ENCODE data around the gene CHD6.
"Not testable (repeated sequence)": the region's sequence is repeated elsewhere in the genome, so short reads cannot be mapped to it uniquely, and the experiment has no call there.

The CHD6 gene

DNA sequence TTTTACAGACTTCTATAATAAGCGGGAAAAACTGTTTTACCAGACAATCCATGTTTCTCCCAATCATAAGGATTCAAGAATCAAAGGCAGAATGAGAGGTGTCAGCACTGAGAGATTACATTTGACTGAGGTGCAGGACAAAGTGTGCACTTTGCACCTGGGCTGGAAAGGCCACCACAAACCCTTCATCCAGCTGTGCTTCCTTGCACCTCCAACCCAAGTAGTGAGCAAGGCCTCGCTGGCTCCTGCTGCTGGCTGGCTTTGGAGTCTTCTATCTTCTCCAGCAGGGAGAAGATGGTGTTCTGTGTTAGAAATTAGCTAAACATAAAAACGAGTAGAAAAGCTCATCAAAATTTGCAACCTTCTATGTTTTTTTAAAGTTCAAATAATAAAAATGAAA lies 77.7 kb downstream of the CHD6 start:
- DNase-seq (ENCODE audit: low read depth, low spot score): no peak

DNA sequence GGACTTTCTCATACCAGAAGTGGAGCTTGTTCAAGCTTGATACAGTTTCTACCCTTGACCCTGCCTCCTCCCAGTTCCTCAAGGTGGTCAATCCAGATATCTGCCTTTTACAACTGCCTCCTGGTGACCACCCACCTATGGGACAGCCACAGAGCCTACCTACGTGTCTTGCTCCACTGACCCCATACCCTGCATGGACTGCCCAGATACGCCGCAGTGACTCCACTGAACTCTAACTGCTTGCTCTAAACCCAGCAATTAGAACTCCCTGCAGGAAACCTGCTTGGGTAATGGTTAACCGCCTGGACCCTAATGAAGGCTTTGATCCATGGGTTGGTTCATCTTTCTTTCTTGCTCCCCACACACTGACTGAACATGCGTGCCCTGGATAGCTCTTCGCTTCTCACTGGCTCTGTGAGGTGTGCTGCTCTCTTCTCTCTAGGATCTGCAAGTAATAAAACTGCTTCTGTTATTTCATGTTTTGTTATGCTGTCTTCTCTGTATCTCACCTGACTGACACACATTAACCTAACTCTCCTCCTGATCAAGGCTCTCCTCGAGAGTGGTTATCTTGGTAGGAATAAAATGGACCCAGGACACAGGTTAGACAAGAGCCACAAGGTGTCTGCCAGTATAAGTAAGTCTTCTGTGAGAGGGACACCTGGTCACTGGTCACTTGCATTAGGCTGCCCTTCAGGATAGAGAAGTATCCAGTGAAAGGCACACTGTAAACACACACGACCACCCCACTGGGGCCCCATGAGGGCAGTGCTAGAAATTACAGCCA lies 79.2 kb downstream of the CHD6 start:
- no peak for DNase-seq (ENCODE audit: low read depth, low spot score)

DNA sequence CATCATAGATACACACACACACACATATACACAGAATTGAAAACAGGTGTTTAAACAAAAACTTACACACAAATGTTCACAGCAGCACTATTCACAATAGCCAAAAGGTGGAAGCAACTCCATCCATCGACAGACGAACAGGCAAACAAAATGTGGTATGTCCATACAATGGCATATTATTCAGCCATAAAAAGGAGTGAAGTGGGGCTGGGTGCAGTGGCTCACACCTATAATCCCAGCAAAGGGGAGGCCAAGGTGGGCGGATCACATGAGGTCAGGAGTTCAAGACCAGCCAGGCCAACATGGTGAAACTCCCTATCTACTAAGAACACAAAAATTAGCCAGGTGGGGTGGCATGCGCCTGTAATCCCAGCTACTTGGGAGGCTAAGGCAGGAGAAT lies 80.3 kb downstream of the CHD6 start:
- no peak for DNase-seq (ENCODE audit: low read depth, low spot score)

DNA sequence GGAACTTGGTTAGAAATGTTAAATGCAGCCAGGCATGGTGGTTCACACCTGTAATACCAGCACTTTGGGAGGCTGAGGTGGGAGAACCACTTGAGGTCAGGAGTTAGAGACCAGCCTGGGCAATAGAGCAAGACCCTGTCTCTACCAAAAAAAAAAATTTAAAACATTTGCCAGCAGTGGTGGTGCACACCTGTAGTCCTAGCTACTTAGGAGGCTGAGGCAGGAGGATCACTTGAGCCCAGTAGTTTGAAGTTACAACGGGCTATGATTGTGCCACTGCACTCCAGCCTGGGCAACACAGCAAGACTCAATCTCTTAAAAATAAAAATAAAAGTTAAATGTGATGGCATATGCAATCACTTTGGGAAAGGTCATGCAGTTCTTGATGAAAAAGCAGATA lies 82.6 kb downstream of the CHD6 start:
- not testable (repeated sequence) for DNase-seq (ENCODE audit: low read depth, low spot score)

DNA sequence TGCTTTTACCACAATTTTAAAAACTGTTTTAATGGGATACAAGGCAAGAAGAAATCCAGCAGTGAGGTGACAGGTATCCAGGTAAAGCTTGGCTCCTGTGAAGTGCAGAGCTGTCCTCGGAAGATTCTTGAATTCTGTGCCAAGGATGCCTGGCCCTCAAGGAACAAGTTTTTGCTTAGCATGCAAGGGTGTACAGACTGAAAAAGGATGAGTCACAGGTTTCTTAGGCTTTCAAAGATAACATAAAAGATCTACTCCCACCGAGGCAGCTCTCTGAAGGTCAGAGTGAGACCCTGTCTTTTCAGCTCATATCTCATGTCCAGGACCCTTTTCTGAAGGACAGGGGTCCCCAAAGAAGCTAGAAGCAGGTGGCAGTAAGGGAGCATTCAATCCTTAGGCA lies 83.3 kb downstream of the CHD6 start:
- no peak for DNase-seq (ENCODE audit: low read depth, low spot score)

DNA sequence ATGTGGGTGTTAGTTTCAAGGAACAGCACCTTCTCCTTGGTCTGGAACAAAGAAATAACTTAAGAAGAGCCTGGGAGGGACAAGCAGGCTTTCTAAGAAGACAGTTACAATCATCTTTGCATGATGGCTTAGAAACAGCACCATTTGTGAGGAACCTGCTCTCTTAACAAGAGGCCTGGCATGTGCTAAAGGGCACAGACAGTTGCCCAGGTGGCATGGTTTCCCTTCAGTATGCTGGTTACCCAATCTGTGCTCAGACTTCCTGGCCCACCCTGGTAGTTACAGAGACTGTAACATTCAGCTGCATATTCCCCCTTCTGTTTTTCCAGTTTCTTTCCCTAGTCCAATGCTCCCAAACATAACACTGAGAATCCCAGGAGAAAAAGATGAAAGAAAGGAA lies 84.0 kb downstream of the CHD6 start:
- DNase-seq (ENCODE audit: low read depth, low spot score): no peak

DNA sequence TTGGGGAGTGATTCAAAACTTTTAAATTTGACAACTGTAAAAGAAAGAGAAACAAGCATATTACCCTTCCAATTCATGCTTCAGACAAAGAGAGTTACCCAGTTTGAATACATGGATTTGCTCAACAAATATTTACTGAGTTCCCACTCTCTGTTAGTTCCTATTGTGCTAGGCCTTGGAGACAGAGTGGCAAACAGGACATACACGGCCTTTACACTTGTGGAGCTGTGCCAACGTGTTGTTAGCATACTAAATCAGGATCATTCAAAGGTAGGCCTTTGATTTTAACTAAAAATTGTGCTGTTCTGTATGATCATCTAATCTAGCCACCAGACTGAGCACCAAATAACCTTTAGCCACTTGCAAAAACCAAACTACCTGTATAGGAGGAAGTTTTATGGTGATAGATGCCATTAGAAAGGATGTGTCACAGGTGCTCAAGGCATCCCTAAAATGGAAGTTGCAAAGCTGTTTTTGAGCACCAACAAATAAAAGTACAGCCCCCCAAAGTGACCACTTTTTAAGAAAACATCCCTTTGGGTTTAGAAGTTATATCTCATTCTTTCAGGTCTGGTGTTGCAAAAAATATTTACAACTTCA lies 84.5 kb downstream of the CHD6 start:
- DNase-seq (ENCODE audit: low read depth, low spot score): no peak

DNA sequence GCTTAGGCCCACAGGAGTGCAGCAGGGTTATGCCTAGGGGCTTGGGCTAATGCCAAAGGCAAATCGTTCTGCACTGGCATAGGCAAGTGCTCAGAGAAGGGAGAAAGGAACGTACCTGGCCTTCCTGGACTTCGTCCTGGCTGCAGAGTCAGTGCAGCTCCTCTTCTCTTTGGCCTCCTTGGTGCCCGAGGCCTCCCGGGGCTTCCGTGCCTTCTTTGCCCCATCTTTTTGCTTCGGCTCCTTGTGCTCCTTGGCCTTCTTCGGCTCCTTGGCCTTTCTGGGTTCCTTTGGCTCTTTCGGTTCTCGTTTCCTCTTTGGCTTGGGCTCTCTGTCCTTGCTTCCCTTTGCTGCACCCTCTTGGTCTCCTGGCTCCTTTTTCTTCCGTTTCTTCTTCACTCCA lies 85.2 kb downstream of the CHD6 start:
- DNase-seq (ENCODE audit: low read depth, low spot score): no peak

DNA sequence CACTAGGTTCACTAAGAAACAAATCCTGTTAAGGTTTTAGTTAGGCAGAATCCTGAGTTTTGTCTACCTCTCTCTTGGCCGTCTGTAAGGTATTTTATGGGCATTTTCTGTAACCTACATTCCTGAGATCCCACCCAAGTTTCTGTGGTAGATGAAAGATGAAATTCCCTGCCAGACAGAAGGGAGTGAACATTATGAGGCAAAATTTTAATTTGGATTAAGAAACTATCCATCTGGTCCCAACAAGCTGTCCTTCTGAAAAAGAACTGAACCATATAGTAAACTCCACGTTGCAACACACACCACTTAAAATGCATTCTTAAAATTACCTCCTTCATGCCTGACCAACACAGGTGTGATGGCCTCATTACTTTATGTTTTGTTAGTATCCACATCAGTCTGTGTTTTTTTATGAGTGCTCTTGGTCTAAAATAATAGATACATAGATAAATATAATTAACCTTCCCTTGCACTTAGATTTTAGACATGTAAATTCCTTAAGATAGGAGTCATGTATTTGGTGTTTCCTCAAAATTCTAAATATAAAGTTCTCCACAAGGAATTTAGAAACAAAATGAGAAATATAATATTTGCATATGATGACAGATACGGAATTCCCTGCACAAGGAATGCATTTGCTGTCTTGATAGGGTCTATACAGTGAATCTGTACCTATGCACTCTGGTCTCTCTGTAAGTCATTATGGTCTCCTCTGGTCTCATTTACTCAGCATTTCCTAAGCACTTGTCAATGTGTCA lies 86.5 kb downstream of the CHD6 start:
- DNase-seq (ENCODE audit: low read depth, low spot score): no peak

DNA sequence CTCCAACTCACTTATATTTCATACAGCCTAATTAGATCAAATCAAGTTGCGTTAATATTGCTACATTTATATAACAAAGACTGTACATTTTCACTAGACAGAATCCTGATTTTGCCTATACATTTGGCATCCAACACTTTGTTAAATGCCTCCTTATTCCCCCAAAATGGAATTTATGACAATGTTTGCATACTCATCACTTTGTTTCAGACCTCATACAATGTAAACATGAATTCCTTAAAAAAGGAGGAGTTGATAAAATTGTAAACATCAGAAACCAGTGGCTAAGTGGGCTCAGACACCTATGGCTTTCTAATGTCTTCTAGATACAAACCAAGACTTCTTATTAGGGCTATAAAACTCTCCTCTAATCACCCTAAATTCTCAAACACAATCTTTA lies 87.3 kb downstream of the CHD6 start:
- no peak for DNase-seq (ENCODE audit: low read depth, low spot score)

DNA sequence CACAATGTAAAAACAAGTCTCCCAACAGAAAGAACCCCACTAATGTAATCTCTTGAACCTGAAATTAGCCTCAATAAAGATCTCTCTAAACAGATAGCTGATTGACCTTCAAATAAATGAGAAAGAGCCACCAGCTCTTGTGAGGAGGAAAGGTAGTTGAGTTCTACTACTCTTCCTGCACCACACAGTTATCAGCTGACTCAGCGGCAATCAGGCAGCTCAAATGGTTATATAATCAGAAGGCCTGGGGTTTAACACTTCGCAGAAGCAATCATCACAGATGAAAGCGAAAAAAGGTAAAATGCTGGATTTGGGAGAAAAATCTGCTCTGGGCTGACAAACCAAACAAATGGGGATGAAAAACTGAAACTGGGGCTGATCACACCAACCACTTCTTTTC lies 91.8 kb downstream of the CHD6 start:
- DNase-seq (ENCODE audit: low read depth, low spot score): no peak

DNA sequence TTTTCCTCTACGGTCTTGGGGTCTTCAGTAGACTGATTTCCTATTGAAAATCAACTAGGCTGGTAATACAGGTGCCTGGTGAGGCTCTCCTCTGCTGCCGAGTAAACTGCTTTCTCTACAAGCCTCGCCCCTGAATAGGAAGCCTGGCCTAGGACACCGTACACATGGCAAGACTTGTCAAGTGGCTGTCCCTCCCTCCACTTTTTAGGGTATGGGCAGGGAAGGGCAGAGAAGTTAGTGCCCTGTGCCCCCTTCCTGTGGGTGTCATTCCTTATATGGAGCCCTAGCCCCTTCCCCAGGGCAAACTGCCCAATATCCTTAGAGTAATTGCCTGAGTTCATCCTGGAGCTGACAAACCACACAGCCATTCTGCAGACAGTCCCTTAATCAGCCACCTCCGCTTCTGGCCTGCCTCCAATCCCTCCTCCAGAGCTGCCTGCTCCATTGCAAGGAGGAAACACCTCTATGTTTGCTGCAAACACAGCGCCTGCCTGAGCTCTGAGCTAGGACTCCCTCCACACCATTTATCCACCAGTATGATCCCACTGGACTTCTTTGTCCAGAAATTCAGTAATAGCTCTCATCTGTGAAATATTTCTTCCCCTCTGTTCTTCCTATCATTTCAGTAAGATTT lies 93.1 kb downstream of the CHD6 start:
- no peak for DNase-seq (ENCODE audit: low read depth, low spot score)

DNA sequence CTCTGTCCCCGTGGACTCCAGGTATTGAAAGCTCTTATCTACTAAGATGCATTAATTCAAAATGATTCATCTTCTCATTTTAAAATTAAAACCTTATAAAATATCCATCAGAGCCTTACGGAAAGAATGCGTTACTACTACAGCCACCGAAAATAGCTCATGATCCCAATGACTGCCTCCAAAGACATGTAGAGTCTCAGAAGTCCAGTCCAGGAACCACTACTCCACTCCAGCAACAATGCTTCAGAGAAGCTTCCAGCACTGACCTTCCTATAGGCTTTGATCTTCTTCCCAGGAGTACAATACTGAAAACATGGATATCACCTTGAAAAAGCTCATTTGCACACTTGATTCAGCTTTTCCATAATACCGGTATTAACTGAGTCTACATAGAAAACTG lies 94.3 kb downstream of the CHD6 start:
- no peak for DNase-seq (ENCODE audit: low read depth, low spot score)

DNA sequence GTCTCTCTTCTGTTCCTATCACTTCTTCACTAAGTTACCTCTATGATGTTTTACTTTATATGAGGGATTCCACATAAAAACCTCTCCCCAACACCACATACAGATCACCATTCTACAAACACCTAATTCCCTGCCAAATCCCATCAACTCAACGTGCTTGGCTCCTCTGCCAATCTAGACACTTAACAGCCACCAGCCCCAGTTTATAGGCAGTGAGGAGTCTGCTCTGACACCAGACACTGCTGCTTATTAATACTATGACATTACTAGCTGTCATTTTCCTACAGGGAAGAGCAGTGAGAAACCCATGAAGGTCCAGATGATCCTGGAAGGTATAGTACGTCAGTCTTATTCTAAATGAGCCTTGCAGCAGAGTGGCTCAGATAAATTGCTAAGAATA lies 104.3 kb downstream of the CHD6 start:
- DNase-seq (ENCODE audit: low read depth, low spot score): no peak

DNA sequence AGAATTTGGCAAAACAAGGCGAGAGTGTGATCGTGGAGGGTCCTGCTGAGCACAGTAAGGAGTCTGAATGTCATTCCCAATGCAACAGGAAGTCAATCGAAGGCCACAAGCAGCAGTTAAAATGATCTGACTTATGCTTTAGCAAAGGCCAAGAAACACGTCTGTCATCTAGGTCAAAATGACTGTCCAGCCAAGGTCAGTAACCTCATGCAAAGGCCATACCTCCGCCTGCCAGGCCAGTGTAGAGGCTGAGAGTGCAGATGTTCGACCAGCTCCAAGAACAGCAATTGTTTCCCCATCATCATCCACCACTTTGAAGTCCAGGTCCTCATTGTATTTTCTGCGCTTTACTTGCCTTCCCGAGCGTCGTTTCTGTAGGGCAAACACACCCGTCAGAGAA lies 105.6 kb downstream of the CHD6 start:
- no peak for DNase-seq (ENCODE audit: low read depth, low spot score)

DNA sequence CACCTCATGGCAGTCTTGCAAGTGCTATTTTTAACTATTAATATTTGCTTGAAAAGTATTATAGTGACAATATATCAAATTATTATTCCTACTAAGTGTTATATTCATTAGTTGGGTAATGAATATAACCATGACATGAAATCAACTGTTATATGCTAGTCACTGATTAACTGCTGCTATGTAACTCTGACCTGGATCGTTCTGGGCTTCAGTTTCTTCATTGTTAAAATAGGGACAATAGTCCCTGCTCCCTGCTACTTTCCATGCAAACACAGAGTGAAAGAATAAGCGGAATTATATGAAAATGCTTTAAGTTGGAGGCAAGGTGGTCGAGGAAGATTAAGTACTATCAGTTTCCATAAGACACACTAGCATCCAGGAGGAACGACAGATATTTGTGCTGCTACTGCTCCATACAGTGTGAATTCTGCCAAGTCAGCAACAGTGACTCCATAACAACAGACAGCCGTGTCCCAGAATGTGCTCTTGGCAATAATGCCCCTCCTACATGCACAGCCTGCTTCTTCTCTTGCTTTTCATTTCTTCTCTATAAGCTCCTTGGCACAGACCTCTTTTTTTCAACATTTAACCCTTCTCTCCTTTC lies 107.2 kb downstream of the CHD6 start:
- DNase-seq (ENCODE audit: low read depth, low spot score): no peak

DNA sequence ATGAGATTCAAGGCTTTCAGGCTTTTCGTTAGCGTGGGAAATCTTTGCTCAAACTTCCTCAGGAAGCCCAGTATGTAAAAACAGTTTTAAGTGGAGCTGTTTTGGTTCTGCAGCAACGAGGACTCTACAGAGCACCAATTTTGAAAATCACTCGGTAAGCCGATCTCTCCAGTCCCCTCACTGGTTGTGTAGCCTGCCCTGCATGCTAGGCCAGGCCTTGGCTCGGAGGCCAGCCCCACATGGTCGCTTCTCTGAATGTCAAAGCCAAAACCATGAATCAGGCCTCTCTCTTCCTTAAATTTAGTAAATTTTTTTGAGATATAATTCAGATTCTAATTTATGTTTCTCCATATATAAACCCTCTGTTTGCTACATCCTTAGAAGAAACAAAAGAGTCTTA lies 108.0 kb downstream of the CHD6 start:
- no peak for DNase-seq (ENCODE audit: low read depth, low spot score)

DNA sequence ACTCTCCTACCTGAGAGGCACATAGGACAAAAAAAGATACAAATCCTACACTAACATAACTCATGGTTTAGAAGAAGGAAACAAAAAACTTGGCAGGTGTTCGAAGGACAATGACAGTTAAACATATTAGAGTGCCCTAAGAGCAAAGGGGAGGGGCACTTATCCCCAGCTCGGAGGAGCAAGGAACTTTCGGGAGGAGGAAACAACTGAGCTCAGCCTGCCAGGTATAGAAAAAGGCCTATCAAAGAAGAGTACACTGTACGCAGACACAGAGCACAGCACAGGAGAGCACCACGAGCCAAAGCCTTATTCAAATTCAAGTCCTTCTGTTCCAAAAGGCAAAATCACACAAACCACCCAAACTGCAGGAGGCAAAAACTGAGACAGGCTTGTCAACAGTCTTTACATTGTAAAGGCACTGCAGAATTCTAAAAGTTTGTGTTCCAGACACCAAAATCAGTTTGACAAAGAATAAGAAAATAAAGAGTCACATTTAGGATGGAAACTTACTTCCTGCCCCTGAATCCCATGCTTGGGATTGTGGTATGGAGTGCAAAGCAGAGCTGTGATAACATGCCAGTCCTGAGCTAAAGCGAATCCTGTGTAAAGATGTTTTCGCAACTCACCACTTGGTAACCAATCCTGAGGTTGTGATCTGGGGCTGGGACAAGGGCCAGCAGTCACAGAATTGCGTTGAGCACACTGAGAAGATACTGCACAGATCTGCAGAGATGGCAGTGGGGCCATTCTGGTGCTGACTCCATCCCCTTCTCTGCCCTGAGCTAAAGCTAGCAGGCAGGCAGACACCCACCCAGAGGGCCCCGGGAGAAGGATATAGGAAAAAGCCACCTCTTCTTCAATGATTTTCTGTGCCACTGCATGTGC lies 108.6 kb downstream of the CHD6 start:
- no peak for DNase-seq (ENCODE audit: low read depth, low spot score)

DNA sequence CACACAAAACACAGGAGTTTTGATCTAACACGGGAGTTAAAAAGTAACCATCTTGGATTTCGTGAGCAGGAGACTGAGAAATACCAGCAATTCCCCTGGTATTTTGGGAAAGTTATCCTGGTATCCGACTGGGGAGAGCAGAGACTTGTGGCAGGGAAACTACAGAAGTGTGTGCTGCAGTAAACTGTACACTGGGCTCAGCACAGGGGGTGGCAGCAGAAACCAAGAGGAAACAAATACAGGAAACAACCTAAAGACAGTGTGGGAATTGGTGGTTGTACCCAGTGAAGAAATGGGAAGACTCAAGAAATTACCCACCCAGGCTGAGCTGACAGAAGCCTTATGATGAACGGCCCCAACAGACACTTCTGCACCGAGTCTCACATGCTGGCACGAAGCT lies 109.8 kb downstream of the CHD6 start:
- no peak for DNase-seq (ENCODE audit: low read depth, low spot score)

DNA sequence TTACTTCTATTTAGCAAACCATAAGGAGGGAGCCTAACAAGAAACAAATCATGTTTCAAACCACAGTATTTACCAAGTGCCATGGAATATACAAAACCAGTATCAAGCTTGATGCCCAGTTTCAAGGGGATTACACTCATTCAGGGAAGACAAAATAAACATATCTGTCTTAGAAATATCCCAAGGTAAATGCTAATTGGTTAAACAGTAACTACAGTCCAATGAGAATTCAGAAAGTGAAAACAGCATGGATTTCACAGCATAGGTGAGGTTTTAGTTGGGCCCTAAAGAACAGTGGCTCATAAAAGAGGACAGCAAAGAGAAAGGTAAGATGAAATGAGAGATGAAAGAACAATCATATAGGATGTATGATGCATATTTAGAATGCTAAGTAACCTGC lies 110.3 kb downstream of the CHD6 start:
- DNase-seq (ENCODE audit: low read depth, low spot score): no peak

DNA sequence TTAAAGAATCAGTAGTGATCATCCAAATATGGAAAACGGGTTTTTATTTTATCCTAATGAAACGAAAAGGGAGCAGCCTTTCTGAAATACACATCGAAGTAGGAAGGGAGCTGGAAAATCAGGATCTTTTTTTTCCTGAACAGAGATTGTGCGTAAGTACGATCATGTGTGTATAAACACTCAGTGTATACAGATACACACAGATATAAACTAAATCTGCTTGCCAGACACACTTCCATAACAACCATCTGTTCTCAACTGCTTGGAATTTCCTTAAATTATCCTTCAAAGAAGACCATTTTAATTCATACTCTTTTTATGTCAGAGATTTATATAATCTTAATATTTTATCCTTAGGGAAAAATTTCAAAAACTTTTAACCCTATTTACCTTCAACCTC lies 110.7 kb downstream of the CHD6 start:
- no peak for DNase-seq (ENCODE audit: low read depth, low spot score)

Measured in iPS DF 19.7 (cell line).